HG02678 (cell line): ENCODE data around the gene SFTPD.
"Not testable (repeated sequence)": the region's sequence is repeated elsewhere in the genome, so short reads cannot be mapped to it uniquely, and the experiment has no call there.

Source experiments
- ATAC-seq: cut with Tn5 transposase; IDR thresholded peaks from one replicate; pipeline ENCODE4 v1.9.1; 2021; ENCODE audit warnings: mild to moderate bottlenecking, moderate library complexity; ENCODE audit not compliant: unreplicated experiment

The SFTPD gene

GRCh38 chr10:79927111-79927828 lies 21.6 kb downstream of the SFTPD start:
- no peak for ATAC-seq

DNA sequence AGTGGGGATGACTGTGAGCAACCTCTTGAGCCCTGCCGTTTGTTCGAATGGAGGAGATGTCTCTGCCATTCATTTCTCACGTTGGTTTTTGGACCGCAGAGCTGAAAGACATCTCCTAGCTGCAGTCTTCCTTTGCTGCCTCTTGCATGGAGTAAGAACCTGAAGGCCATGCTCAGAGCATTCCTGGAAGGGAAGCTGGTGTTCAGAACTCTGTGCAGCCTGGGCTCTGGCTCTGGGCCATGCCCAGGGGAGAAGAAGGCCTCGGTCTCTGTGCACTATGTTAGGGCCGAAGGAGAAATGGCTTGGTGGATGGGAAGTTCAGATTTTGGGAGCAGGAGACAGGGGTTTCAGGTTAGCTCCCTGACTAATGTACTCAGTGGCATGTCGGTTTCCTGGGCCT lies 22.9 kb downstream of the SFTPD start:
- ATAC-seq, result no peak

GRCh38 chr10:79925614-79926013 lies 23.3 kb downstream of the SFTPD start:
- no peak for ATAC-seq

- no peak for ATAC-seq
These were observed 25.2 kb downstream of the SFTPD start for GRCh38 chr10:79923669-79924068.

DNA sequence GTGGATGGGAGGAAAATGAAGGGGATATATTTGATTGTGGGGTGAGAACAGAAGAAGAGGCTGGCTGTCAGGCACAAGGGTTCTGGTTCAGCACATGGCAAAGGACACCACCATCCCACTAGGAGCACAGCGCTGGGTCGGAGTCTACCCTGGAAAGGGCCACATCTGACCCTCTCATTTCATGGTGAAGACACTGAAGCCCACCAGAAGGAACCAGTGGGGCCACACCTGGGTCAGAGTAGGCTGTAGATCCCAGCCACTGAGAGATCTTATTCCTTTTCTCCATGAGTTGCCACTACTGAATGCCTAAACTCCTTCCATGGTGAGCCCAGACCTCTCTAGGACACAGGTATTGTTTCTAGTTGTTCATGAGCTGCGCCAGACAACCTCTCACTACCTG lies 25.8 kb downstream of the SFTPD start:
- ATAC-seq, result no peak

DNA sequence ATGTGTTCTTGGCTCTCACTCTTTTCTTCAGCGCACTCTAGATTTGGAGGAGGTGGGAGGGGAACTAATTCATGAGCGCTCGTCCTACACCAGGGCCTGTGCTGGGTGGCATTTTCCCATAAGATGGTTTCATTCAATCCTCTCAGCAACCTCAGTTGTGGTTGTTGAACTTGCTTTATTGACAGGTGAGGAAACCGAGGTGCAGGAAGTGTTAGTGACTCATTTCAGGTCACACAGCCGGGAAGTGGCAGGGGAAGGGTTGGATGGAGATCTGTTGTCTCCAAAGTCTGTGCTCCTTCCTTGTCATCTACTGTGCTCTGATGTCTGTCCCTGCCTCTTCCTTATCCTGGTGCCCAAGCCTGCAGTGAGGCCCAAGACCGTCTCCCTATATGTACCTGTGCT lies 26.9 kb downstream of the SFTPD start:
- not testable (repeated sequence) for ATAC-seq

DNA sequence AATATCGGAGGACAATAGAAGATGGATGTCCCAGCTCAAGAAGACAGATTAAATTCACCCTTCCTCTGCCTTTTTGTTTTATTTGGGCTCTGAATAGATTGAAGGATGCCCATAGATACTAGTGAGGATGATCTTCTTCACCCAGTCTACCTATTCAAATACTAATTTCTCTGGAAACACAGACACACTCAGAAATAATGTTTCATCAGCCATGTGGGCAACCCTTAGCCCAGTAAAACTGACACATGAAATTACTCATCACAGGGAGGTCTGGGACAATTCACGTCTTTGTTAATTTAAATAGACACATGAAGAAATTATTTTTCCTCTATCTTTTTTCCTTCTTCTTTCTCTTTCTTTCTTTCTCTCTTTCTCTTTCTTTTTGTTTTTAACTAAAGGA lies 33.1 kb downstream of the SFTPD start:
- ATAC-seq, result not testable (repeated sequence)

GRCh38 chr10:79914512-79914911 lies 34.4 kb downstream of the SFTPD start:
- not testable (repeated sequence) for ATAC-seq

- no peak for ATAC-seq
These were observed 38.1 kb downstream of the SFTPD start for GRCh38 chr10:79910836-79911235.

DNA sequence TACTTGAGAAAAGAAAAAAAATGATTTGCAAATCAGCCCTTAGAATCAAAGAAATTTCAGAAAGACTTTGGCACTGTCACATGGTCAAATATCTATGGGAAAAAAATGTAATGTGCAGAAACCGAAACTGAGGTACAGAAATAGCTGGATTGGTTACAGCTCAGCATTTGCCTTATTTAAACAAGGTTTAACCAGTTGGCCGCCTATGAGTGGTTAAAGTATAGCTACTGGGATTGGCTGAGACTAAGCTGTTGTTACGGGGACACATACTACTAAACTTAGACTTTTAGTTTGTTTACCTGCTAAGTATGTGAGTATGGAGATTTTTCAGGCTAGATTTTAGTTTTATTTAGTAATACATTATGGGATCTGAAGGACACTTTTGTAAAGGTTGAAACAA lies 38.6 kb downstream of the SFTPD start:
- peak; percentile 45 for ATAC-seq

DNA sequence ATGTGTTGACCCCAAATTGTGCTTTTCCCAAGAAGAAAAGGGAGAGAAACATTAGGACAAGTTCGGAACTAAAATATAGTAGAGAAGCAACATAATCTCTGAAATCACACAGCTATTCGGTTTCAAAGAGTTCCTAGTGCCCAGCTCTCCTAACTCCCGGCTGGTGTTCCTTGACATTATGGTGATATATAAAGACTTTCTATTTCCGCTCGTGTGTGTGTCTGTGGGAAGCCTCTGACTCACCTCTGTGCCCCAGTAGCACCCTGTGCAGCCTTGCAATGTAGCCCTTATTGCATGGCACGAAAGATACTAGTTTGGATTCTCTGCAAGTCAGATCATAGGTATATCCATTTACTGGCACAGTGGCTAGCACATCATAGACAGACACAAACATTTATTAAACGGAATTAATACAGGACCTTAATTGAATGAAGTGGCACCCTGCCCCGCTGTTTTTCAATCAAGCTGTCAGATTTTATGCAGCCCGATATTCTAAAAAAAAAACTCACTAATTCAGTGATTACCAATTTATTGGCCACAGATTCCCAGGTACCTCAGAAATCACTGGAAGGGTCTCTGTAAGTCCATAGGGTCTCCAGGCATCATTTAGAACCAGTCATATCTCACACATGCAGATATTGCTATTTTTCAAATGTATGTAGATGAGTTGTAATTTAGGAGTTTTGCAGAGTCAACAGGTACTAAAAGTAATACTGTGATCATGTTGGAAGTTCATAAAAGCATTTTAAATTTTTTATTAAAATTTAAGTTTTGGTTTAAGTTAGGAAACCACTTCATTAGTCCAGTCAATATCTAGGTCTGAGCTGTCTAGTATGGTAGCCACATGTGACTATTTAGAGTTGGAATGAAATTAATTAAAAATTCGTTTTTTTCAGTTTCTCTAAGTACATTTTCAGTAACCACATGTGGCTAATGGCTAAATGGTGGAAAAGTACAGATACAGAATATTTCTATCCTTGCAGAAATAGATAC lies 43.3 kb downstream of the SFTPD start:
- ATAC-seq, result no peak

DNA sequence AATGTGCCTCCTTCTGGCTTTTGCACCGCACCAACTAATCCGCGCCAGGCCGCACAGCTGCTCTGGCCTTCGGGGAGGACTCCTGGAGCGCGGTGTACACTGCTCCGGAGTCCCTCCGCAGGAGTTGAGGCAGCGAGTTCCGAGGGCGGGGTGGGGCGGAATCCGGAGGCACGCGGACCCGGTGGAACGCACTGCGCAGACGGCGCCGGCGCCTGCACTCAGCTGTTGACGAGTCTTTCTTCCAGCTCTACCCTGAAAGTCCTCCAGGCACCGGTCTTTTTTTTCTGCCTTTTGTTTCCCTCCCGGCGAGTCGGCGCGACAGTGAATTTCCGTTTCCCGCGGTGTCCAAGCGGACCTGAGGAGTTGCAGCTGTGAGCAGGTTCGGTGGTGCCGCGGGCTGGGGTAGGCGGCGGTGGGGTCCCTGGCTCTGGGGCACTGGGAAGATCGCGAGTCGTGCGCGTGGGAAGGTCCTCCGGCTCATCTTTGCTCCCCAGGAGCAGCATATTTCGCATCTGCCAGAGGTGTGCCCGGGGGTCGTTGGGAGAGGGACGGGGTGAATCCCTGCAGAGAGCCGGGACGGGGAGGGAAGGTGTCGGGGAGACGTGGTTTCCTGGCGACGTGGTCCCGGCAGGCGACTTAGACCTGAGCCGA lies 44.1 kb downstream of the SFTPD start:
- no peak for ATAC-seq

- not testable (repeated sequence) for ATAC-seq
These were observed 47.3 kb downstream of the SFTPD start for GRCh38 chr10:79901571-79901970.

DNA sequence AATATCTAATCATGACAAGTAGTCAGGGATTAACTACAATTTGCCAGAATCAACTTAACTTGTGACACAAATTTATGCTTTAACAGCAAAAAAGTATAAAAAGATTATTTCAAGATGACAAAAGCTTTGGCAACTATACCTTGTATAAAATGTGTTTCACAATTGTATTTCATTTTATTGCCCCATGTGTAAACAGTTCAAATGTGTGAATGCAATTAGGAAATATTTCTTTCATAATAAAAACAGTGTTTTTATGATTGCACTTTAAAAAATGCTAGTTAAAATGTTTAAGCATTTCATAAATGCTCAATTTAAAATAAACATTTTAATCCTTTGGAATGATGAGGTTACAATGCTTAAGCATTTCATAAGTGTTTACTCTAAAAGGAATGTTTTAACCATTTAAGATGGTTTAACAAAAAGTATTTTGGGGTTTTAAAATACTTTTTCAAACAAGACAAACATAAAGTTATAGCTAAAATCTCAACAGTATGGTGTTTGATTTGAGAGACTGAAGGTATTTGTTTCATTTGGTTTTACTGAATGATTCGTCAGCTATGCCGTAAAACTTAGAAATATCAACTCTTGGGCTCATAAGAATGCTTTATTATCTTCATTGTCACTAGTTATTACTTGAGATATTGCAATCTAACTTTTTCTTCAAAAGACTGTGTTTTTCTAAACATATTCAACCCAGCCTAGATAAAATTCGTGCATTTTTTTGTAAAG lies 50.1 kb downstream of the SFTPD start:
- no peak for ATAC-seq

- ATAC-seq, result not testable (repeated sequence)
These were observed 56.0 kb downstream of the SFTPD start for GRCh38 chr10:79892896-79893295.

DNA sequence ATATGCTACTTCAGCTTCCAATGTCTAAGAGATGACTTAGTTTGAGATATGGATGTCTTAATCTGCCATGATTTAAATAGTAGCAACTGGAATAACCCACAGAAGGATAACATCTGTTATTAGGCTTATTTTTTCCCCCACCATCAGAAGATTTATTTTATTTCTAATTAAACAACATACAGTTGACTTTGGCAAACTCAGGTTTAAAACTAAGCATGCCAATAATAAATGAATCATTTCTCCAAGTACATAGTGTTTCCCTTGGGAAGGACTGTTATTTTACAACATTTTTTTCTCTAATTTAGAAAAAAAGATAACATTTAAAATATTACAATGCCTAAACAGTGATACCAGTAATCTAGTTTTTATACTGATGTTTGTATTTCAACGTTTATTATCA lies 58.4 kb downstream of the SFTPD start:
- no peak for ATAC-seq

DNA sequence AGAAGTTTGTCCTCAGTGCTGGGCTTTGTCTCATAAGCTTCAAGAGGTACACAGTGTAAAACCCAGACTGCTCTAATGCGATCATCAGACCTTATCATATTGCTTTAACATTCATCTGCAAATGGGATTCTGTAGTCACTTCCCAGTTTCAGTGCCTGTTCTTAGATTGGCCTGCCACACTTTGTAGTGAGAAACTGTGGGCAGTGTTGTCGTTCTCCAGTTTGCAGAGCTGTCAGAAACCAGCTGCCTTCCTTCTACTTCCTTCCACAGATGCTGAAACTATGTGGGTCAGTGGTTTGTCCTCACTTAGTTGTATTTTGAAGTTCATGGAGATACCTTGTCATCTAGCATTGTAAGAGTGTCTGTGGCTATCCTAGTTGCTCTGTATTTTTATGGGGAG lies 59.9 kb downstream of the SFTPD start:
- not testable (repeated sequence) for ATAC-seq
